ENCODE data around the gene MSLN. TPM values are rescaled to one million over a fixed set of nuclear protein-coding genes. Genes with fewer than 3 reads are reported as not detected.

Gene MSLN
- total RNA-seq, 1 experiment from 2014 or later, result 0.73 TPM

GRCh38 chr16:769184-769784 lies 8.8 kb downstream of the MSLN start:
- Histone ChIP-seq H3K4me3 (ENCODE audit: low read length) (no peak overlapping the region), H3K9me2 (replicated peaks; ENCODE audit: low read length) (no peaks in the 10 kb centered on the region), H3K4me2 (ENCODE audit: low read length) (no peak overlapping the region), H3K79me2 (ENCODE audit: low read length) (no peaks in the 10 kb centered on the region), H3K36me3 (ENCODE audit: low read depth, low read length) (no peaks in the 10 kb centered on the region), H2AFZ (ENCODE audit: low read length) (no peak overlapping the region), H3K9me3 (ENCODE audit: low read length) (no peaks in the 10 kb centered on the region), H3K27me3 (ENCODE audit: low read length) (no peaks in the 10 kb centered on the region), H3K4me1 (ENCODE audit: insufficient read depth, low read length) (no peaks in the 10 kb centered on the region), H3K9ac (ENCODE audit: low read length) (no peak overlapping the region), H3K27ac (ENCODE audit: low read length) (no peak overlapping the region), H3F3A (ENCODE audit: low read length, unreplicated experiment) (no peaks in the 10 kb centered on the region), H4K20me1 (ENCODE audit: low read length) (no peaks in the 10 kb centered on the region)
- intact Hi-C loops (cut with micrococcal nuclease), result no loop called here
- BruUV-seq (replicated peaks), result no TSS peak
- DNase-seq (no peak), ATAC-seq (no peak)
- ChIA-PET POLR2A (ENCODE audit: unreplicated experiment) (no interaction called here), CTCF (no interaction called here)
- no peak for TF ChIP-seq EZH2 (IDR thresholded peaks at IDR 0.05; ENCODE audit: low read length, unreplicated experiment)
- no peak for TF ChIP-seq EZH2phosphoT487 (IDR thresholded peaks at IDR 0.05; ENCODE audit: borderline replicate concordance, low read length)
- no peak for TF ChIP-seq CTCF (conservative IDR thresholded peaks at IDR 0.05; ENCODE audit: low read depth, low read length)

GRCh38 chr16:769934-770333 lies 9.4 kb downstream of the MSLN start:
- TF ChIP-seq CTCF (conservative IDR thresholded peaks at IDR 0.05; ENCODE audit: low read depth, low read length), result no peak
- TF ChIP-seq EZH2 (IDR thresholded peaks at IDR 0.05; ENCODE audit: low read length, unreplicated experiment), result no peak
- no peak for TF ChIP-seq EZH2phosphoT487 (IDR thresholded peaks at IDR 0.05; ENCODE audit: borderline replicate concordance, low read length)
- Histone ChIP-seq H3K9me2 (replicated peaks; ENCODE audit: low read length) (no peaks in the 10 kb centered on the region), H3K27ac (ENCODE audit: low read length) (no peak overlapping the region), H3K4me3 (ENCODE audit: low read length) (no peak overlapping the region), H4K20me1 (ENCODE audit: low read length) (no peaks in the 10 kb centered on the region), H3K4me1 (ENCODE audit: insufficient read depth, low read length) (no peaks in the 10 kb centered on the region), H3K79me2 (ENCODE audit: low read length) (no peaks in the 10 kb centered on the region), H3K27me3 (ENCODE audit: low read length) (no peaks in the 10 kb centered on the region), H3K36me3 (ENCODE audit: low read depth, low read length) (no peaks in the 10 kb centered on the region), H2AFZ (ENCODE audit: low read length) (no peak overlapping the region), H3K9me3 (ENCODE audit: low read length) (no peaks in the 10 kb centered on the region), H3F3A (ENCODE audit: low read length, unreplicated experiment) (no peaks in the 10 kb centered on the region), H3K4me2 (ENCODE audit: low read length) (no peak overlapping the region), H3K9ac (ENCODE audit: low read length) (no peak overlapping the region)
- intact Hi-C loops (cut with micrococcal nuclease), result no loop called here
- ChIA-PET POLR2A (ENCODE audit: unreplicated experiment) (no interaction called here), CTCF (no interaction called here)
- no peak for ATAC-seq
- no TSS peak for BruUV-seq (replicated peaks)
- no peak for DNase-seq

GRCh38 chr16:770411-770810 lies 9.9 kb downstream of the MSLN start:
- Histone ChIP-seq H3K9me3 (ENCODE audit: low read length) (no peaks in the 10 kb centered on the region), H3K79me2 (ENCODE audit: low read length) (no peaks in the 10 kb centered on the region), H3K27ac (ENCODE audit: low read length) (no peak overlapping the region), H3K36me3 (ENCODE audit: low read depth, low read length) (no peaks in the 10 kb centered on the region), H3K9ac (ENCODE audit: low read length) (no peak overlapping the region), H3K9me2 (replicated peaks; ENCODE audit: low read length) (no peaks in the 10 kb centered on the region), H2AFZ (ENCODE audit: low read length) (no peak overlapping the region), H4K20me1 (ENCODE audit: low read length) (no peaks in the 10 kb centered on the region), H3K4me1 (ENCODE audit: insufficient read depth, low read length) (no peaks in the 10 kb centered on the region), H3F3A (ENCODE audit: low read length, unreplicated experiment) (no peaks in the 10 kb centered on the region), H3K4me3 (ENCODE audit: low read length) (no peak overlapping the region), H3K27me3 (ENCODE audit: low read length) (no peaks in the 10 kb centered on the region), H3K4me2 (ENCODE audit: low read length) (no peak overlapping the region)
- ChIA-PET CTCF (no interaction called here), POLR2A (ENCODE audit: unreplicated experiment) (no interaction called here)
- BruUV-seq (replicated peaks), result no TSS peak
- intact Hi-C loops (cut with micrococcal nuclease), result no loop called here
- ATAC-seq (no peak), DNase-seq (no peak)
- TF ChIP-seq EZH2phosphoT487 (IDR thresholded peaks at IDR 0.05; ENCODE audit: borderline replicate concordance, low read length), result no peak
- no peak for TF ChIP-seq CTCF (conservative IDR thresholded peaks at IDR 0.05; ENCODE audit: low read depth, low read length)
- no peak for TF ChIP-seq EZH2 (IDR thresholded peaks at IDR 0.05; ENCODE audit: low read length, unreplicated experiment)

Measured in PC-3 (cell line).